NCI-H526 treated with DMSO at 0.1 percent for 48 hours (cell line): ENCODE data around the gene UBE2G1.
A peak's percentile ranks its signal among the peaks of the same experiment; 100 is the strongest.
"Not testable (repeated sequence)": the region's sequence is repeated elsewhere in the genome, so short reads cannot be mapped to it uniquely, and the experiment has no call there.

Experiments used
- DNase-seq: peaks from one replicate; lab custom pipeline; 2025; lab: John Stamatoyannopoulos, UW

The UBE2G1 gene

DNA sequence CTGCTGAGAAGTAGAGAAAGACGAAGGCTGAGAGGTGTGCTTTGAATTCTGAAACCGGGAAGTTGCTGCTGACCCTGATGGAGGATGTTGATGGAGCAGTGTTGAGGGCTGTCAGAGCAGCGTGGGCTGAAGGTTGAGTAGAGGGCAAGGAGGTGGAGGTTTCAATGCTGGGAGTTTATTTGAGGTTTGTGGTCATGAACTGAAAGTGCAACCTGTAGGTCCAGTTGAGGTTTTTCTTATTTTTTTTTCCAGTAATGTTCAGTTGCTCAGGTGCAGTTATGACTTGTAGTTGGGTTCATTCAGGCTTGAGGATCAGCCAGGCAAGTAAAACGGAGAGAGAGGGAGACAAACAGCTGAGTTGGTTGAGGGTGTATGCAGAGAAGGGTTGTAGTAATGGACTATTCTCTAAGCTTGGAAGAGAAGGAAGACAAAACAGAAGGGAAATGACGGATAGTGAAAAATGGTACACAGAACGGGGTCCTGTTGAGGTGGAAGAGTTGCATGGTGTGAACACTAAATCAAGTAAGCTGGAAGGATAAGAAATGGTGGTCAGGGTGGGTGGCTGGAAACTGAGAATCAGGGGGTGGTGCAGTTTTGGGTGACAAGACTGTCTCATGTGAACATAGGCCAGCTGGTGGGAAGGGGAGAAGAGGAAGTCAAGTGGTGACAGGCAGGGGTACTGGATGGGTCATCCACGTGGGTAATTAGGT lies 8.7 kb upstream of the UBE2G1 start:
- DNase-seq = no peak

GRCh38 chr17:4369557-4370230 lies 3.2 kb upstream of the UBE2G1 start:
- DNase-seq = no peak

- DNase-seq = no peak
These were observed 1.9 kb upstream of the UBE2G1 start for GRCh38 chr17:4368341-4368740.

DNA sequence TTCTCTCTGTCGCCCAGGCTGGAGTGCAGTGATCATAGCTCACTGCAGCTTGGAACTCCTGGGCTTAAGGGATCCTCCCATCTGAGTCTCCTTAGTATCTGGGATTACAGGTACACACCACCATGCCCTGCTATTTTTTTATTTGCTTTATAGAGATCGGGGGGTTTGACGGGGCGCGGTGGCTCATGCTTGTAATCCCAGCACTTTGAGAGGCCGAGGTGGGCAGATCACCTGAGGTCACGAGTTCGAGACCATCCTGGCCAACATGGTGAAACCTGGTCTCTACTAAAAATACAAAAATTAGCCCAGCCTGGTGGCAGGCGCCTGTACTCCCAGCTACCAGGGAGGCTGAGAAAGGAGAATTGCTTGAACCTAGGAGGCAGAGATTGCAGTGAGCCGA lies 702 bp upstream of the UBE2G1 start:
- DNase-seq = not testable (repeated sequence)

DNA sequence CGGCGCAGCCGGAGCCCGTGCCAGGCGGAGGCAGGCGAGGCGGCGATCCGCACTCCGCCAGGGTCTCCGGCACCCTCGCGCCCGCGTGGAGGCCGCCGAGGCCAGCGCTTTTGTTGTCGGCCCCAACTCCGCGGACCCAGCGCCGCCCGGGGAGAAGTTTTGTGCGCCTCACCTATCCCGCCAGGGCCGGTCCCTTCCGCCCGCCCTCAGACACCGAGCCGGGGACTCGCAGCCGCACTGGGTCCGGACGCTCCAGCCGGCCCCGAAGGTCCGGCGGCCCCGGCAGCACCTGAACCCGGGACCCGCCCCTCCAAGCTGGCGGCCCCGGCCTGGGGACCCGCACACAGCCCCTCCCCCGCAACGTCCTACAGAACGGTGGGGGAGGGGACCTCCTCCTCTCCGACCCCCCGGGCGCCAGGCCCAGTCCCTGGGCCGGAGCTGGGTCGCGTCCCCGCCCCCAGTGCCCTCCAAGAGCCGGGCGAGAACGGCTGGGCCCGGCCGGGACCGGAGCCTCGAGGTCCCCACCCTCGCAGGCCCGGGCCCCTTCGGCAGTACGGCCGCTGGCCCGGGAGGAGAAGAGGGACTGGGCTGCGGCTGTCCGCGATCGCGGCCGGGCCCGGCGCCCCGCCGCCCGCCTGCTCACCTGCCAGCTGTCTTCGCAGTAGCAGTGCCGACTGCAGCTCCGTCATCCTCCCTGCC lies 698 bp downstream of the UBE2G1 start:
- DNase-seq = no peak

GRCh38 chr17:4365103-4365627 lies 1.3 kb downstream of the UBE2G1 start:
- DNase-seq = peak; percentile 70

DNA sequence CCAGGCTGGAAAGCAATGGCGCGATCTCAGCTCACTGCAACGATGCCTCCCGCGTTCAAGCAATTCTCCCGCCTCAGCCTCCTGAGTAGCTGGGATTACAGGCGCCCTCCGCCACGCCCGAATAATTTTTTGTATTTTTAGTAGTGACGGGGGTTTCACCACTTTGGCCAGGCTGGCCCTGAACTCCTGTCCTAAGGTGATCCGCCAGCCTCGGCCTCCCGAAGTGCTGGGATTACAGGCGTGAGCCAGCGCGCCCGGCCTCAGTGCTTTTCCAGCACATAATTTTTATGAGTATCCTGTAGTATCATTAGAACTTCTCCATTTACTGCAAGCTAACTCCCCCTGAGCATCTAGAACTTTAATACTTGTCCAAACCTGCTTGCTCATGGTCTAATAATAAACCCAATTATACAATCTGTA lies 1.8 kb downstream of the UBE2G1 start:
- no peak for DNase-seq

DNA sequence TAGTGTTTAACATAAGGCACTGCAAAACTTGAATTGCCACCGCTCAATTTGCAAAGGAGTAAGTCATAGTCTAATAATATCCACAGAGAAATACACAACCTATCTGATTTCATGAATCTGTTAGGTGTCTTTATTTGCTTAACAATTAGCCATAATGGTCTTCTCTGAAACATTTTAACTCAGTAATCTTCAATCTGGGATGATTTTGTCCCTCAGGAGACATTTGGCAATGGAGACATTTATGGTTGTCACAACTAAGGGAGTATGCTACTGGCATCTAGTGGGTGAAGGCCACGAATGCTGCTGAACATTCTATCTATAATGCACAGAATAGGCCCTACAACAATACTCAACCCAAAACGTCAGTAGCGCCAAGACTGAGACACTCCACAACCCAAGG lies 4.3 kb downstream of the UBE2G1 start:
- DNase-seq = no peak

DNA sequence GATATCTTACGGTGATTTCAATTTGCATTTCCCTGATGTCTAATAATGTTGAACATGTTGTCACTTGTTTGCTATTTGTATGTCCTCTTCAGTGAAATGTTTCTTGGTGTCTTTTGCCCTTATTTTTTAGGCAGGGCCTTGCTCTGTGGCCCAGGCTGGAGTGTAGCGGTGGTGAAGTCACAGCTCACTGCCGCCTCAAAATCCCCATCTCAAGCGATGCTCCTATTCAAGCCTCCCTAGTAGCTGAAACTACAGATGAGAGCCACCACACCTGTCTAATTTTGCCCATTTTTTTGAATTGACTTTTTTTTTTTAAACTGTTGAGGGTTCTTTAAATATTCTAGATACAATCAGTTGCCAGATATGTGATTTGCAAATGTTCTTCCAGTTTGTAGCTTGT lies 8.3 kb downstream of the UBE2G1 start:
- DNase-seq = no peak

DNA sequence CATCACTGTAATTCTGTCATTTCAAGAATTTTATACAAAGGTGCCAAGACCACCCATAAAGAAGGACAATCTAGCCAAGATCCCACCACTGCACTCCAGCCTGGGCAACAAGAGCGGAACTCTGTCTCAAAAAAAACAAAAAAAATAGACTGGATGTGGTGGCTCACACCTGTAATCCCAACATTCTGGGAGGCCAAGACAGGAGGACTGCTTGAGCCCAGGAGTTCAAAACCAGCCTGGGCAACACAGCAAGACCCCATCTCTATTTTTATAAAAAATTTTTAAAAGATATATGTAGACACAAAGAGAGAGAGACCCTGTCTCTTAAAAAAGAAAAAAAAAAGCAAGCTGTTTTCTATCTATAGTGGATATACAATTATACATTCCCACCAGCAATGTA lies 8.8 kb downstream of the UBE2G1 start:
- DNase-seq = no peak

GRCh38 chr17:4357030-4357628 lies 9.3 kb downstream of the UBE2G1 start:
- no peak for DNase-seq

DNA sequence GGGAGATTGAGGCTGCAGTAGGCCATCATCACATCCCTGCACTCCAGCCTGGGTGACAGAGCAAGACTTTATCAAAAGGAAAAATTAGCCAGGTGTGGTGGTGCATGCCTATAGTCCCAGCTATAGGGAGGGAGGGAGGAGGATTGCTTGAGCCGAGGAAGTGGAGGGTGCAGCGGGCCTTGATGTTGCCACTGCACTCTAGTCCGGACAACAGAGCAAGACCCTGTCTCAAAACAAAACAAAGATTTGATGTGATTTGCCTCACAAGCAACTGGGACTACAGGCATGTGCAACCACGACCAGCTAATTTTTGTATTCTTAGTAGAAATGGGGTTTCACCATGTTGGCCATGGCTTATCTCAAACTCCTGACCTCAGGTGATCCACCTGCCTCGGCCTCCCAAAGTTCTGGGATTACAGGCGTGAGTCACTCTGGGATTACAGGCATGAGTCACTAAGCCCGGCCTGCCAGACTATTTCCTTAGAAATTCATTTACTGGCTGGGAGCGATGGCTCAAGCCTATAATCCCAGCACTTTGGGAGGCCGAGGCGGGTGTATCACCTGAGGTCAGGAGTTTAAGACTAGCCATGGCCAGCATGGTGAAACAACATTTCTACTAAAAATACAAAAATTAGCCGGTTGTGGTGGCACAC lies 11.5 kb downstream of the UBE2G1 start:
- DNase-seq = no peak

GRCh38 chr17:4354206-4354605 lies 12.3 kb downstream of the UBE2G1 start:
- DNase-seq = no peak

GRCh38 chr17:4350214-4350613 lies 16.3 kb downstream of the UBE2G1 start:
- DNase-seq = not testable (repeated sequence)

- no peak for DNase-seq
These were observed 20.8 kb downstream of the UBE2G1 start for GRCh38 chr17:4345581-4346252.

DNA sequence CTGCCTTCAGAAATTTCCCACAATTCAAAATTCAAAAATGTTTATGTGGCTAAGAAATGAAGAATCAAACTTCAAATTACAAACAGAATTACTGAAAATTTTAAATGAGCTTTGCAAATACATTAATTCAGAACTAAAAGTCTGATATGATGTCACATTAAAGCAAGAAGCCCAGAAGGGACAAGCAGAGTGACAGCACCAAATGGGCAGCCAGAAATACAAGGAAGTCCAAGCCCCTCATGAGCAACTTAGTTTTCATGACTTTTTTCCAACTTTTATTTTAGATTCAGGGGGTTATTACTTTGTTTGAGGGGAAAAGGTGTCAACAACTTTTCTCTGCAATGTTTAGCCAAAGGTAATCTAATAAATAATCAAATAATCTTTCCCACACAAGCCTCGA lies 21.5 kb downstream of the UBE2G1 start:
- no peak for DNase-seq

GRCh38 chr17:4342535-4342934 lies 23.9 kb downstream of the UBE2G1 start:
- DNase-seq = no peak

GRCh38 chr17:4341616-4341977 lies 24.9 kb downstream of the UBE2G1 start:
- DNase-seq = no peak

DNA sequence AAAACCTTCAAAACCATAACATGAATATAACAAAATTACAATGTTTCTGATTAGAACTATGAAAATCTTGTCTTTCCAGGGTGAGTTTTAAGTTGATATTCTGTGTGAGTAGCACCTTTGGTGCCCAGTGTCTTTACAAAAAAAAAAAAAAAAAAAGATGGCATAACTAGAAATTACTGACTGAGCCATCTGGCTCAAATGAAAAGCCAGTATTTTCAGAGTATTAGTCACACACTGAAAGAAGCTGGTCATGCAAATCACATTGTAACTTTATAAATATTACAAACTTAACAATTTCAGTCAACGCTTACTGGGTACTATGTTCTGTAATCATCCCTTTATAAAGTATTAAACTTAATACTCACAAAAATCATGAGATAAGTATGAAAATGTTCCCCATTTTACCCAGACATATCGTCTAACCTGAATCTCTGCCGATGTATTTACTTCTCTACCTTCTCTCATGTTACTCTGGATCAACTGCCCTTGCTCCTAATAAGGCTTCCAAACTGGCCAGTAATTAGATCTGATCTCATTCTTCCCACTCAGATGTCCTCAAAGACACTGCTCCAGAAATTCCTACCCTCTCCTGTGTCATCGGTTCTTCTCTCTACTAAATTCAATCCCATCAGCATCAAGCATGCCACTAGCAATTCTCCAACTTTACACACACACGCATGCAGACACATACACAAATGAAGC lies 25.4 kb downstream of the UBE2G1 start:
- no peak for DNase-seq

GRCh38 chr17:4334776-4335584 lies 31.5 kb downstream of the UBE2G1 start:
- no peak for DNase-seq
